ENCODE results near the gene TMSB4X. TPM values are rescaled to one million over a fixed set of nuclear protein-coding genes. Genes with fewer than 3 reads are reported as not detected.

TMSB4X gene
- polyA plus RNA-seq, 1 of the 3 experiments (the other 2 are of a cell fraction) = 4,830 TPM

DNA sequence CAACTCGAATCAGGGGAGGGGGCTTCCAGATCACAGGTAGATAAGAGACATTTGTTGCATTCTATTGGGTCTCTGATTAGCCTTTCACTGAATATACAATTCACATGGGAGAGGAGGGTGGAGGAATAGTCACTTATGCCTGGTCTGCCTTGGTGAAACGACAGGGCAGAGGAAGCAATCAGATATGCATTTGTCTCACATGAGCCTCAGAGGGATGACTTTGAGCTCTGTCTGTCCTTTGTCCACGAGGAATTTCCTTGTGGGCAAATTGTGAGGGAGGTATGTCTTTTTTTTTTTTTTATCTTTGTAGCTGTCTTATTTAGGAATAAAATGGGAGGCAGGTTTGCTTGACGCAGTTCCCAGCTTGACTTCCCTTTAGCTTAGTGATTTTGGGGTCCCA is 28.5 kb upstream of the TMSB4X start (continued):
- TF ChIP-seq, protein P1, sequence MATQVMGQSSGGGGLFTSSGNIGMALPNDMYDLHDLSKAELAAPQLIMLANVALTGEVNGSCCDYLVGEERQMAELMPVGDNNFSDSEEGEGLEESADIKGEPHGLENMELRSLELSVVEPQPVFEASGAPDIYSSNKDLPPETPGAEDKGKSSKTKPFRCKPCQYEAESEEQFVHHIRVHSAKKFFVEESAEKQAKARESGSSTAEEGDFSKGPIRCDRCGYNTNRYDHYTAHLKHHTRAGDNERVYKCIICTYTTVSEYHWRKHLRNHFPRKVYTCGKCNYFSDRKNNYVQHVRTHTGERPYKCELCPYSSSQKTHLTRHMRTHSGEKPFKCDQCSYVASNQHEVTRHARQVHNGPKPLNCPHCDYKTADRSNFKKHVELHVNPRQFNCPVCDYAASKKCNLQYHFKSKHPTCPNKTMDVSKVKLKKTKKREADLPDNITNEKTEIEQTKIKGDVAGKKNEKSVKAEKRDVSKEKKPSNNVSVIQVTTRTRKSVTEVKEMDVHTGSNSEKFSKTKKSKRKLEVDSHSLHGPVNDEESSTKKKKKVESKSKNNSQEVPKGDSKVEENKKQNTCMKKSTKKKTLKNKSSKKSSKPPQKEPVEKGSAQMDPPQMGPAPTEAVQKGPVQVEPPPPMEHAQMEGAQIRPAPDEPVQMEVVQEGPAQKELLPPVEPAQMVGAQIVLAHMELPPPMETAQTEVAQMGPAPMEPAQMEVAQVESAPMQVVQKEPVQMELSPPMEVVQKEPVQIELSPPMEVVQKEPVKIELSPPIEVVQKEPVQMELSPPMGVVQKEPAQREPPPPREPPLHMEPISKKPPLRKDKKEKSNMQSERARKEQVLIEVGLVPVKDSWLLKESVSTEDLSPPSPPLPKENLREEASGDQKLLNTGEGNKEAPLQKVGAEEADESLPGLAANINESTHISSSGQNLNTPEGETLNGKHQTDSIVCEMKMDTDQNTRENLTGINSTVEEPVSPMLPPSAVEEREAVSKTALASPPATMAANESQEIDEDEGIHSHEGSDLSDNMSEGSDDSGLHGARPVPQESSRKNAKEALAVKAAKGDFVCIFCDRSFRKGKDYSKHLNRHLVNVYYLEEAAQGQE (IDR thresholded peaks at IDR 0.05; ENCODE audit: low read depth, low read length) = no peak
- TF ChIP-seq RCOR1 (IDR thresholded peaks at IDR 0.05; ENCODE audit: low read length) (no peak), TEAD4 (IDR thresholded peaks at IDR 0.05; ENCODE audit: borderline replicate concordance, insufficient read depth) (no peak), JUND (IDR thresholded peaks at IDR 0.05) (no peak)

DNA sequence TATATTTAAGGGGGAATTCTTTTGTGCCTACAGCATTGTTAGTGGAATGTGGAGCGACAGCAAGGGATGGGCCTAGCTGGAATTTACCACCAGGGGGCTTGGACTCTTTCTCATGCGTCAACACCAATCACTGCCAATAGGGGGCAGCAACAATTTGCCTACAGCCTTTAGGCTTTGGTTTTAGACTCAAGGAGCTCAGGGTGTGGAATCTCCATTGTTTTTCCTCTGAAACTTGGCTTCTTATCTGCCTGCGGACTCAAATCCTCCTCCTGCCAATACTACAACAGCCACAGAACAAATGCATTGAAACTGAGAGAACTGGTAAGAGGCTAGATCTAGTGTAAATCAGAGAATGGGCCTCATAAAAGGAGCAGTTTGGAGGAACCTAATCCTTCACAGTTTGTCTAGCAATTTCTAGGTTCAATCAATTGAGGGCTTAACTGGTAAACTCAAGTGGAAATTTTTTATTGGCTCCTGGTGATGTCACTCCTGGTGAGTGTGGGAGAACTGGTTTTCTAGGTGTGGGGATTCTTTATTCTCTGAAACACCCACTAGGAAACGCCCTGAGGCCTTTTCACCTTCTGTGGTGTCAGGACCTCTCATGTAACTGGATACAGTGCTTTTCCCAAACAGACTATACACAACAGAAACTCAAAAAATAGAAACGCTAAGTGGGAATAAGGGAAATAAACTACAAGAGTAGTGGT is 27.9 kb upstream of the TMSB4X start:
- no peaks in the 10 kb centered on the region for H3K36me3 ChIP-seq (replicated peaks in 1 of 2; ENCODE audit: control insufficient read depth in 1 of 2, insufficient read depth in 2 of 2, low read length in 1 of 2)
- H3K4me3 ChIP-seq (ENCODE audit: low read depth in 2 of 2, low read length in 1 of 2) = peak overlapping the region in 1 of 2 experiments; percentile 5; a peak in 1 of 4 replicates
- no peaks in the 10 kb centered on the region for H3K9me2 ChIP-seq
- H3K4me1 ChIP-seq (ENCODE audit: control insufficient read depth in 1 of 2, insufficient read depth in 2 of 2, low read depth in 1 of 2, low read length in 1 of 2) = peaks cover 12 to 33% of the 10 kb centered on the region in 2 experiments; a peak in 3 of 4 replicates
- no peaks in the 10 kb centered on the region for H3K79me2 ChIP-seq (ENCODE audit: insufficient read depth)
- no peaks in the 10 kb centered on the region for H4K20me1 ChIP-seq (ENCODE audit: insufficient read depth)
- peak overlapping the region; percentile 64; the same call in 1 of the 2 replicates for H3K9ac ChIP-seq
- H2AFZ ChIP-seq (ENCODE audit: low read depth) = peak overlapping the region; percentile 80
- peak; percentile 62 for DNase-seq
- CTCF ChIA-PET = interaction anchor here (0.6 to 5.7 kb wide), 52 partner anchors 9 to 788 kb away, joined by 3 to 124 read pairs (median 4); partner anchors contain the start of gene TMSB4X
- H3F3A ChIP-seq (replicated peaks; ENCODE audit: insufficient read depth) = peaks cover 5% of the 10 kb centered on the region
- WGBS (ENCODE audit: low lambda C conversion rate) = 30% methylated on average over 5 of the region's 5 CpGs
- POLR2A ChIA-PET = interaction anchor here (0.6 to 1.0 kb wide), 2 partner anchors 29 to 32 kb away, joined by 3 read pairs; no protein-coding TSS in a partner anchor
- peak overlapping the region; percentile 76 to 85 for H3K27ac ChIP-seq (ENCODE audit: low read depth in 2 of 2, low read length in 1 of 2)
- H3K9me3 ChIP-seq = no peaks in the 10 kb centered on the region
- no peaks in the 10 kb centered on the region for H3K27me3 ChIP-seq (ENCODE audit: insufficient read depth)
- peak overlapping the region; percentile 26; the same call in 1 of the 2 replicates for H3K4me2 ChIP-seq
- TF ChIP-seq EP300 (IDR thresholded peaks at IDR 0.05; ENCODE audit: borderline replicate concordance in 1 of 2, low read depth in 1 of 2, low read length in 1 of 2) = peak; percentile 29 to 50; a peak in 1 of 4 replicates
- TF ChIP-seq, protein P2, sequence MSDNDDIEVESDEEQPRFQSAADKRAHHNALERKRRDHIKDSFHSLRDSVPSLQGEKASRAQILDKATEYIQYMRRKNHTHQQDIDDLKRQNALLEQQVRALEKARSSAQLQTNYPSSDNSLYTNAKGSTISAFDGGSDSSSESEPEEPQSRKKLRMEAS (IDR thresholded peaks at IDR 0.05; ENCODE audit: low read depth) = peak; percentile 70
- TF ChIP-seq POLR2AphosphoS5 (IDR thresholded peaks at IDR 0.05; ENCODE audit: low read depth, low read length) = no peak; the same call in 1 of the 2 replicates
- TF ChIP-seq, protein P3, sequence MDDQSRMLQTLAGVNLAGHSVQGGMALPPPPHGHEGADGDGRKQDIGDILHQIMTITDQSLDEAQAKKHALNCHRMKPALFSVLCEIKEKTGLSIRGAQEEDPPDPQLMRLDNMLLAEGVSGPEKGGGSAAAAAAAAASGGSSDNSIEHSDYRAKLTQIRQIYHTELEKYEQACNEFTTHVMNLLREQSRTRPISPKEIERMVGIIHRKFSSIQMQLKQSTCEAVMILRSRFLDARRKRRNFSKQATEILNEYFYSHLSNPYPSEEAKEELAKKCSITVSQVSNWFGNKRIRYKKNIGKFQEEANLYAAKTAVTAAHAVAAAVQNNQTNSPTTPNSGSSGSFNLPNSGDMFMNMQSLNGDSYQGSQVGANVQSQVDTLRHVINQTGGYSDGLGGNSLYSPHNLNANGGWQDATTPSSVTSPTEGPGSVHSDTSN (IDR thresholded peaks at IDR 0.05) = peak; percentile 49
- no peak for TF ChIP-seq GATA2 (CRISPR knock-in tag; IDR thresholded peaks at IDR 0.05)
- TF ChIP-seq, protein P4, sequence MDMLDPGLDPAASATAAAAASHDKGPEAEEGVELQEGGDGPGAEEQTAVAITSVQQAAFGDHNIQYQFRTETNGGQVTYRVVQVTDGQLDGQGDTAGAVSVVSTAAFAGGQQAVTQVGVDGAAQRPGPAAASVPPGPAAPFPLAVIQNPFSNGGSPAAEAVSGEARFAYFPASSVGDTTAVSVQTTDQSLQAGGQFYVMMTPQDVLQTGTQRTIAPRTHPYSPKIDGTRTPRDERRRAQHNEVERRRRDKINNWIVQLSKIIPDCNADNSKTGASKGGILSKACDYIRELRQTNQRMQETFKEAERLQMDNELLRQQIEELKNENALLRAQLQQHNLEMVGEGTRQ (IDR thresholded peaks at IDR 0.05; ENCODE audit: borderline replicate concordance, low read depth, low read length) = no peak
- peak; percentile 67; the same call in 1 of the 2 replicates for TF ChIP-seq SIN3A (IDR thresholded peaks at IDR 0.05; ENCODE audit: borderline replicate concordance, low read depth, low read length)
- peak; percentile 55 for TF ChIP-seq NFIC (IDR thresholded peaks at IDR 0.05; ENCODE audit: borderline replicate concordance)
- no peak for TF ChIP-seq FOXJ3 (CRISPR knock-in tag; IDR thresholded peaks at IDR 0.05)
- TF ChIP-seq YY1 (IDR thresholded peaks at IDR 0.05; ENCODE audit: low read depth) = 0 out of 2 replicates have a peak, but pooled peaks have one; percentile 57
- peak; percentile 53; the same call in 1 of the 2 replicates for TF ChIP-seq TAF1 (IDR thresholded peaks at IDR 0.05; ENCODE audit: borderline replicate concordance, low read depth, low read length)
- TF ChIP-seq TCF12 (IDR thresholded peaks at IDR 0.05) = peak; percentile 27
- TF ChIP-seq RAD21 (IDR thresholded peaks at IDR 0.05; ENCODE audit: low read length) = peak; percentile 85
- no peak for TF ChIP-seq FOXM1 (IDR thresholded peaks at IDR 0.05; ENCODE audit: low read depth)
- TF ChIP-seq JUND (IDR thresholded peaks at IDR 0.05) = no peak
- TF ChIP-seq, protein P5, sequence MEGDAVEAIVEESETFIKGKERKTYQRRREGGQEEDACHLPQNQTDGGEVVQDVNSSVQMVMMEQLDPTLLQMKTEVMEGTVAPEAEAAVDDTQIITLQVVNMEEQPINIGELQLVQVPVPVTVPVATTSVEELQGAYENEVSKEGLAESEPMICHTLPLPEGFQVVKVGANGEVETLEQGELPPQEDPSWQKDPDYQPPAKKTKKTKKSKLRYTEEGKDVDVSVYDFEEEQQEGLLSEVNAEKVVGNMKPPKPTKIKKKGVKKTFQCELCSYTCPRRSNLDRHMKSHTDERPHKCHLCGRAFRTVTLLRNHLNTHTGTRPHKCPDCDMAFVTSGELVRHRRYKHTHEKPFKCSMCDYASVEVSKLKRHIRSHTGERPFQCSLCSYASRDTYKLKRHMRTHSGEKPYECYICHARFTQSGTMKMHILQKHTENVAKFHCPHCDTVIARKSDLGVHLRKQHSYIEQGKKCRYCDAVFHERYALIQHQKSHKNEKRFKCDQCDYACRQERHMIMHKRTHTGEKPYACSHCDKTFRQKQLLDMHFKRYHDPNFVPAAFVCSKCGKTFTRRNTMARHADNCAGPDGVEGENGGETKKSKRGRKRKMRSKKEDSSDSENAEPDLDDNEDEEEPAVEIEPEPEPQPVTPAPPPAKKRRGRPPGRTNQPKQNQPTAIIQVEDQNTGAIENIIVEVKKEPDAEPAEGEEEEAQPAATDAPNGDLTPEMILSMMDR (IDR thresholded peaks at IDR 0.05) = peak; percentile 100
- no peak for TF ChIP-seq EZH2phosphoT487 (IDR thresholded peaks at IDR 0.05; ENCODE audit: borderline replicate concordance, low read depth)
- TF ChIP-seq, protein P6, sequence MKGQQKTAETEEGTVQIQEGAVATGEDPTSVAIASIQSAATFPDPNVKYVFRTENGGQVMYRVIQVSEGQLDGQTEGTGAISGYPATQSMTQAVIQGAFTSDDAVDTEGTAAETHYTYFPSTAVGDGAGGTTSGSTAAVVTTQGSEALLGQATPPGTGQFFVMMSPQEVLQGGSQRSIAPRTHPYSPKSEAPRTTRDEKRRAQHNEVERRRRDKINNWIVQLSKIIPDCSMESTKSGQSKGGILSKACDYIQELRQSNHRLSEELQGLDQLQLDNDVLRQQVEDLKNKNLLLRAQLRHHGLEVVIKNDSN (IDR thresholded peaks at IDR 0.05; ENCODE audit: borderline replicate concordance, low read depth) = no peak
- TF ChIP-seq SMC3 (IDR thresholded peaks at IDR 0.05; ENCODE audit: low read depth, low read length) = peak; percentile 92
